Lower lobe of right lung (tissue), 2 donors: ENCODE measurements around the gene EPB41L1. TPM values are rescaled to one million over a fixed set of nuclear protein-coding genes. Genes with fewer than 3 reads are reported as not detected.

Experiments
- ATAC-seq, 2 donors: fragments of 200-7000 bp; cut with Tn5 transposase; one replicate each; pipeline ENCODE4 v1.9.1; 2020 to 2022; ENCODE audit warnings: mild to moderate bottlenecking in 2 of 2, moderate library complexity in 2 of 2
- DNase-seq: peaks from one replicate; pipeline ENCODE4 v3.0.0-alpha.2; 2020
- H3K27ac ChIP-seq: fragments of 200-600 bp; one replicate; pipeline ENCODE4 v1.8.0; 2022
- H3K27me3 ChIP-seq: fragments of 200-600 bp; one replicate; pipeline ENCODE4 v1.8.0; 2022; ENCODE audit warnings: low read depth
- H3K36me3 ChIP-seq: fragments of 200-600 bp; one replicate; pipeline ENCODE4 v1.8.0; 2022; ENCODE audit warnings: mild to moderate bottlenecking
- H3K4me1 ChIP-seq: fragments of 200-600 bp; one replicate; pipeline ENCODE4 v1.8.0; 2022
- H3K4me3 ChIP-seq: fragments of 200-600 bp; one replicate; pipeline ENCODE4 v1.8.0; 2022; ENCODE audit warnings: mild to moderate bottlenecking
- H3K9me3 ChIP-seq: fragments of 200-600 bp; one replicate; pipeline ENCODE4 v1.8.0; 2022
- intact Hi-C: fragments of 100-400 bp; cut with DNase I; formaldehyde crosslinking; loops from one replicate; pipeline ENCODE4 v1.11.0; 2022
- total RNA-seq: library from RNA; stranded (reverse); fragmentation: NEBNext Ultra II Directional; extraction: Animal tissue kit (Norgen Biotek cat#: 25700); gene quantifications from one replicate; pipeline ENCODE4 v1.2.1, GENCODE V29; 2021
- TF ChIP-seq, protein P1 (sequence below): fragments of 200-600 bp; IDR thresholded peaks from one replicate; pipeline ENCODE4 v1.8.0; 2022; ENCODE audit warnings: antibody characterized with exemption, mild to moderate bottlenecking
- donor health status: DM: no; HTN: yes; CAD: no; lungs with severe emphysema.

Gene EPB41L1
- total RNA-seq, 1 donor from 2014 or later: 68.9 TPM

GRCh38 chr20:36175475-36175995 lies 21.0 kb downstream of the EPB41L1 start:
- intact Hi-C loops: no loop called here
- ATAC-seq (peak in 1 of 2 donors; percentile 31), DNase-seq (no peak)

DNA sequence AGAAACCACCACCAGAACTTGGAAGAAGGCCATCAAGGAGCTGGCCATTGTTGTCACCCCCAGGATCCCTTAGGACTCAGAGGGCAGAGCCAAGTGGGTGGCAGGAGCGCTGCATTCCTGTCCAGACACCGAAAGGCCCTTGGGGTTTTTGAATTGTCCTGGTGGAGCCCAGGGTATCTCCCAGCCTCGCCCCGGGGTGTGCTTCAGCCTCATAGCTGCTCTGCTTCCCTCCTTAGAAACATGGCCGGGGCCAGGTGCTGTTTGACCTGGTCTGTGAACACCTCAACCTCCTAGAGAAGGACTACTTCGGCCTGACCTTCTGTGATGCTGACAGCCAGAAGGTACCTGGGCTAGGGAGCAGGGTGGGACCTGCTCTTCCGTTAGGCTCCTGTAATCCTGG lies 23.2 kb downstream of the EPB41L1 start:
- intact Hi-C loops: no loop called here
- Histone ChIP-seq H3K4me3 (no peak overlapping the region), H3K4me1 (peaks cover 8% of the 10 kb centered on the region), H3K27me3 (no peaks in the 10 kb centered on the region), H3K9me3 (no peaks in the 10 kb centered on the region), H3K36me3 (peaks cover 62% of the 10 kb centered on the region), H3K27ac (no peak overlapping the region)
- no peak for ATAC-seq
- TF ChIP-seq, protein P1, sequence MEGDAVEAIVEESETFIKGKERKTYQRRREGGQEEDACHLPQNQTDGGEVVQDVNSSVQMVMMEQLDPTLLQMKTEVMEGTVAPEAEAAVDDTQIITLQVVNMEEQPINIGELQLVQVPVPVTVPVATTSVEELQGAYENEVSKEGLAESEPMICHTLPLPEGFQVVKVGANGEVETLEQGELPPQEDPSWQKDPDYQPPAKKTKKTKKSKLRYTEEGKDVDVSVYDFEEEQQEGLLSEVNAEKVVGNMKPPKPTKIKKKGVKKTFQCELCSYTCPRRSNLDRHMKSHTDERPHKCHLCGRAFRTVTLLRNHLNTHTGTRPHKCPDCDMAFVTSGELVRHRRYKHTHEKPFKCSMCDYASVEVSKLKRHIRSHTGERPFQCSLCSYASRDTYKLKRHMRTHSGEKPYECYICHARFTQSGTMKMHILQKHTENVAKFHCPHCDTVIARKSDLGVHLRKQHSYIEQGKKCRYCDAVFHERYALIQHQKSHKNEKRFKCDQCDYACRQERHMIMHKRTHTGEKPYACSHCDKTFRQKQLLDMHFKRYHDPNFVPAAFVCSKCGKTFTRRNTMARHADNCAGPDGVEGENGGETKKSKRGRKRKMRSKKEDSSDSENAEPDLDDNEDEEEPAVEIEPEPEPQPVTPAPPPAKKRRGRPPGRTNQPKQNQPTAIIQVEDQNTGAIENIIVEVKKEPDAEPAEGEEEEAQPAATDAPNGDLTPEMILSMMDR: no peak
- DNase-seq: no peak

More at GRCh38 chr20:36175475-36175995, 21.0 kb downstream of the EPB41L1 start:
- Histone ChIP-seq H3K4me1 (peaks cover 8% of the 10 kb centered on the region), H3K27ac (no peak overlapping the region), H3K9me3 (no peaks in the 10 kb centered on the region), H3K27me3 (no peaks in the 10 kb centered on the region), H3K4me3 (no peak overlapping the region), H3K36me3 (peaks cover 47% of the 10 kb centered on the region)
- TF ChIP-seq, protein P1: no peak

DNA sequence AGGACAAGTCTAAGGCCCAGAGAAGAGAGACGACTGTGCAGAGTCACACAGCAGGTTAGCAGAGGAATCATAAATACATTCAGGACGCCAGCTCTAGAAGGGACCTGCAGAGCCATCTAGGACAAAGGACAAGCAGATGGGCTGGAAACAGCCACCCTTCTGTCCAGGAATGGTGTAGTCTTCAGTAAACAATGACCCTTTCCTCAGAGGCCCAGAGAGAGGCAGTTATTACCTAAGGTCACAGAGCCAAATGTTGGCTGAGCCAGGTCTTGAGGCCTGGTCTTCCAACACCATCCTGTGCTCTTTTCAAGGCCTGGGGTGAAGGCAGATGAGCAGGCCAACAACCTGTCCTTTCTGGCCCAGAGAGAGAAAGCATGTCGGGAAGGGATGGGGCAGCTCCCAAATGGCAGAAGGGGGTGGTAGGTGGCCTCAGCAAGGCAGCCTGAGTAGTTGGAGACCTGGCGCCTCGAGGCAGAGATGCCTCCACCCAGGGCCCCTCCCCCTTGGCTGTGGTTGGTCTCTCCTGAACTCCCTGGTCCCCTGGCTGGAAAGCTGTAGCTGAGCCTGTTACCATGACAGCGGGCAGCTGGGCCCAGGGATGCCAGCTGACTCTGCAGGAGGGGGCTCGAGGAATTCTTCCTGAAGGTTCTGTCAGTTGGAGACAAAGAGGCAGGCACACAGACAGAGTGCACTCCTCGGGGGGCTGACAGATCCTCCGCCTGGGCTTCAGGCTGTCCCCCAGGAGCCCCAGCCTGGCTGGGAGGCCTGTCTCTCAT lies 24.8 kb downstream of the EPB41L1 start:
- TF ChIP-seq, protein P1: no peak
- Histone ChIP-seq H3K36me3 (peaks cover 75% of the 10 kb centered on the region), H3K9me3 (no peaks in the 10 kb centered on the region), H3K27me3 (no peaks in the 10 kb centered on the region), H3K4me3 (no peak overlapping the region), H3K27ac (no peak overlapping the region), H3K4me1 (no peaks in the 10 kb centered on the region)
- intact Hi-C loops: no loop called here
- no peak for ATAC-seq
- DNase-seq: no peak

DNA sequence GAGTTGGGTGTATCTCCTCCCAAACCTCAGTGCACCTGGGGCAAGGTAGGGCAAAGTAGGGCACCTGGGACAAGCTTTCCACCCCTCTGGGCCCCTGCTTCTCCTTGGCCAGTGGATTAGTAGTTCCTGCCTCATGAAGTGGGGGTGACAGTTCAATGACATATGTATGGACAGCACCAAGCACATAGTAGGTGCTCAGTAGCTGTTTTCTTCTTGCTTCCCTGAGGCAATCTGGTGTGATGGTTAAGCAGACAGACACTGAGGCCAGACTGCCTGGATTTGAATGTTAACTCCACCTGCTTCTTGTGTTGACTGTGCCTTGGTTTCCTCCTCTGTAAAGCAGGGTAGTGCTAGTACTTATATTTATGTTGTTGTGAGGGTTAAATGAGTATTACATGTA lies 25.8 kb downstream of the EPB41L1 start:
- ATAC-seq (no peak), DNase-seq (no peak)
- intact Hi-C loops: no loop called here
- Histone ChIP-seq H3K4me1 (no peaks in the 10 kb centered on the region), H3K27me3 (no peaks in the 10 kb centered on the region), H3K27ac (no peak overlapping the region), H3K36me3 (peaks cover 80% of the 10 kb centered on the region), H3K9me3 (no peaks in the 10 kb centered on the region), H3K4me3 (no peak overlapping the region)
- TF ChIP-seq, protein P1: no peak

GRCh38 chr20:36181934-36182603 lies 27.5 kb downstream of the EPB41L1 start:
- no peak for DNase-seq
- TF ChIP-seq, protein P1: no peak
- Histone ChIP-seq H3K27me3 (no peaks in the 10 kb centered on the region), H3K4me3 (no peak overlapping the region), H3K27ac (no peak overlapping the region), H3K4me1 (no peaks in the 10 kb centered on the region), H3K36me3 (peaks cover 71% of the 10 kb centered on the region), H3K9me3 (no peaks in the 10 kb centered on the region)
- no peak for ATAC-seq
- intact Hi-C loops: no loop called here
